OCI-LY1 (cell line): ENCODE results near the gene MCTP1.

Experiments
- H2AFZ ChIP-seq: fragments of 200-600 bp; sonication (generic), shearing (Covaris generic); 2 replicates; pipeline ENCODE4 v1.6.0; 2014; ENCODE audit warnings: antibody characterized with exemption, mild to moderate bottlenecking, low read length
- H3F3A ChIP-seq: fragments of 200-600 bp; sonication (generic), shearing (Covaris generic); 2 replicates; pipeline ENCODE4 v1.6.0; 2014; ENCODE audit warnings: mild to moderate bottlenecking, antibody characterized with exemption, low read length, moderate library complexity; ENCODE audit not compliant: insufficient read depth
- H3K27ac ChIP-seq: fragments of 200-600 bp; sonication (generic); 2 replicates; pipeline ENCODE4 v1.5.1; 2014; ENCODE audit warnings: low read length, mixed run types, mild to moderate bottlenecking, low read depth; ENCODE audit not compliant: poor library complexity, severe bottlenecking
- H3K27me3 ChIP-seq: fragments of 200-600 bp; sonication (generic); 2 replicates; pipeline ENCODE4 v1.6.0; 2014; ENCODE audit warnings: antibody characterized with exemption, mild to moderate bottlenecking, low read length, moderate library complexity; ENCODE audit not compliant: insufficient read depth
- H3K36me3 ChIP-seq: fragments of 200-600 bp; sonication (generic); 2 replicates; pipeline ENCODE4 v1.6.1; 2014; ENCODE audit warnings: mild to moderate bottlenecking, antibody characterized with exemption, low read length, moderate library complexity, mixed read lengths; ENCODE audit not compliant: insufficient read depth
- H3K4me1 ChIP-seq: fragments of 200-600 bp; sonication (generic); 2 replicates; pipeline ENCODE4 v1.5.1; 2014; ENCODE audit warnings: mild to moderate bottlenecking, low read length, moderate library complexity; ENCODE audit not compliant: insufficient read depth, severe bottlenecking
- H3K4me2 ChIP-seq: fragments of 200-600 bp; sonication (generic), shearing (Covaris generic); 2 replicates; pipeline ENCODE4 v1.6.1; 2014; ENCODE audit warnings: low read length
- H3K4me3 ChIP-seq: fragments of 200-600 bp; sonication (generic); 2 replicates; pipeline ENCODE4 v1.5.1; 2014; ENCODE audit warnings: low read length, low read depth, mild to moderate bottlenecking, mixed read lengths; ENCODE audit not compliant: poor library complexity, severe bottlenecking
- H3K79me2 ChIP-seq: fragments of 200-600 bp; shearing (Covaris generic); 2 replicates; pipeline ENCODE4 v1.6.1; 2016; ENCODE audit warnings: mixed run types, low read length, mixed read lengths; ENCODE audit not compliant: insufficient read depth
- H3K9ac ChIP-seq: fragments of 200-600 bp; sonication (generic), shearing (Covaris generic); 2 replicates; pipeline ENCODE4 v1.6.1; 2014; ENCODE audit warnings: mild to moderate bottlenecking, low read length, mixed read lengths
- H3K9me2 ChIP-seq: fragments of 200-600 bp; sonication (generic), shearing (Covaris generic); 2 replicates; pipeline ENCODE4 v1.6.1; 2014; ENCODE audit warnings: low read depth, mild to moderate bottlenecking, low read length, mixed read lengths
- H3K9me3 ChIP-seq: fragments of 200-600 bp; shearing (Covaris generic); 2 replicates; pipeline ENCODE4 v1.6.1; 2014; ENCODE audit warnings: low read length, mixed read lengths
- H4K20me1 ChIP-seq: fragments of 200-600 bp; sonication (generic), shearing (Covaris generic); 2 replicates; pipeline ENCODE4 v1.6.0; 2016; ENCODE audit warnings: mild to moderate bottlenecking, low read length; ENCODE audit not compliant: insufficient read depth
- CTCF ChIP-seq: fragments of 200-600 bp; sonication (generic), shearing (Covaris generic); IDR thresholded peaks from 2 replicates; pipeline ENCODE4 v1.5.1; 2017; ENCODE audit warnings: mild to moderate bottlenecking, antibody characterized with exemption, low read length, moderate library complexity, mixed read lengths
- EZH2 ChIP-seq: fragments of 200-600 bp; sonication (generic), shearing (Covaris generic); IDR thresholded peaks from 2 replicates; pipeline ENCODE4 v1.8.0; 2017; ENCODE audit warnings: borderline replicate concordance, mixed run types, mild to moderate bottlenecking, antibody characterized with exemption, low read length, moderate library complexity, mixed read lengths

The MCTP1 gene

GRCh38 chr5:95018946-95019345 lies 265.9 kb downstream of the MCTP1 start:
- no peaks in the 10 kb centered on the region for H3K36me3 ChIP-seq
- no peaks in the 10 kb centered on the region for H3K27me3 ChIP-seq
- H3K4me2 ChIP-seq = no peak overlapping the region
- TF ChIP-seq CTCF (no peak), EZH2 (no peak)
- H2AFZ ChIP-seq = no peak overlapping the region
- H3K9me3 ChIP-seq = no peaks in the 10 kb centered on the region
- H3K27ac ChIP-seq = no peak overlapping the region
- no peak overlapping the region for H3K4me3 ChIP-seq
- H3F3A ChIP-seq = no peaks in the 10 kb centered on the region
- no peaks in the 10 kb centered on the region for H3K79me2 ChIP-seq
- H3K4me1 ChIP-seq = no peaks in the 10 kb centered on the region
- no peaks in the 10 kb centered on the region for H3K9me2 ChIP-seq
- H3K9ac ChIP-seq = no peak overlapping the region
- H4K20me1 ChIP-seq = no peaks in the 10 kb centered on the region

GRCh38 chr5:95018511-95018910 lies 266.4 kb downstream of the MCTP1 start:
- no peaks in the 10 kb centered on the region for H3K79me2 ChIP-seq
- no peaks in the 10 kb centered on the region for H3F3A ChIP-seq
- no peaks in the 10 kb centered on the region for H3K9me3 ChIP-seq
- no peaks in the 10 kb centered on the region for H3K36me3 ChIP-seq
- no peak overlapping the region for H3K9ac ChIP-seq
- H3K27ac ChIP-seq = no peak overlapping the region
- H2AFZ ChIP-seq = no peak overlapping the region
- no peaks in the 10 kb centered on the region for H4K20me1 ChIP-seq
- no peaks in the 10 kb centered on the region for H3K4me1 ChIP-seq
- no peak overlapping the region for H3K4me3 ChIP-seq
- TF ChIP-seq CTCF = no peak
- TF ChIP-seq EZH2 = no peak
- H3K9me2 ChIP-seq = no peaks in the 10 kb centered on the region
- H3K27me3 ChIP-seq = no peaks in the 10 kb centered on the region
- H3K4me2 ChIP-seq = no peak overlapping the region

GRCh38 chr5:95009812-95010211 lies 275.1 kb downstream of the MCTP1 start:
- H3K27me3 ChIP-seq = no peaks in the 10 kb centered on the region
- no peak overlapping the region for H3K4me2 ChIP-seq
- no peak overlapping the region for H3K27ac ChIP-seq
- no peaks in the 10 kb centered on the region for H3F3A ChIP-seq
- TF ChIP-seq CTCF (no peak), EZH2 (no peak)
- H4K20me1 ChIP-seq = no peaks in the 10 kb centered on the region
- H3K4me3 ChIP-seq = no peak overlapping the region
- H3K9me2 ChIP-seq = no peaks in the 10 kb centered on the region
- no peaks in the 10 kb centered on the region for H3K9me3 ChIP-seq
- no peak overlapping the region for H3K9ac ChIP-seq
- no peak overlapping the region for H2AFZ ChIP-seq
- no peaks in the 10 kb centered on the region for H3K79me2 ChIP-seq
- no peaks in the 10 kb centered on the region for H3K4me1 ChIP-seq
- no peaks in the 10 kb centered on the region for H3K36me3 ChIP-seq
